HCT116 (cell line): ENCODE results near the gene CAMKMT. TPM values are rescaled to one million over a fixed set of nuclear protein-coding genes. Genes with fewer than 3 reads are reported as not detected.

Source experiments
- ATAC-seq: fragments of 200-7000 bp; cut with Tn5 transposase; 2 replicates; pipeline ENCODE4 v1.9.1; 2020; ENCODE audit warnings: mild to moderate bottlenecking, moderate library complexity
- BruUV-seq: library from RNA; stranded (reverse); fragments of 400-500 nt; replicated peaks from 2 replicates; lab custom pipeline; 2021; lab: Mats Ljungman, UMichigan
- CTCF ChIA-PET: fragments of 300-600 bp; sonication (Branson Sonifier 250); formaldehyde crosslinking; loops from one replicate; lab custom pipeline; 2021; ENCODE audit warnings: antibody characterized with exemption; lab: Charles Lee
- POLR2A ChIA-PET: fragments of 300-600, 350-600 bp; sonication (Branson Sonifier 250); formaldehyde crosslinking; loops from one replicate; lab custom pipeline; 2021; ENCODE audit warnings: antibody characterized with exemption; lab: Charles Lee
- RAD21 ChIA-PET, 2 experiments: fragments of 300-600 bp; sonication (Branson Sonifier 250); formaldehyde crosslinking; loops; one replicate each; lab custom pipeline; 2023; ENCODE audit warnings: low total read pairs in 2 of 2; ENCODE audit not compliant: uncharacterized antibody in 2 of 2, unreplicated experiment in 2 of 2, low non-redundant PET in 1 of 2; lab: Charles Lee
- DNase-seq: peaks from one replicate; pipeline ENCODE4 v3.0.0-alpha.2; 2010; ENCODE audit warnings: low read depth, low spot score
- H2AFZ ChIP-seq: fragments of 200-600 bp; shearing (Covaris generic), sonication (generic); 2 replicates; pipeline ENCODE4 v1.6.1; 2017; ENCODE audit warnings: low read depth, mixed run types, mixed read lengths, antibody characterized with exemption, low read length; ENCODE audit not compliant: poor library complexity, severe bottlenecking
- H3K27ac ChIP-seq: 2 replicates; pipeline ENCODE4 v1.5.1; 2012; ENCODE audit warnings: low read depth, low read length
- H3K27me3 ChIP-seq: fragments of 200-600 bp; sonication (generic); 2 replicates; pipeline ENCODE4 v1.6.1; 2016; ENCODE audit warnings: mixed run types, low read length, mixed read lengths; ENCODE audit not compliant: insufficient read depth
- H3K36me3 ChIP-seq, 2 experiments: fragments of 200-500 bp in 1 of 2; fragments of 200-600 bp in 1 of 2; sonication (Bioruptor generic) in 1 of 2; sonication (generic) in 1 of 2; 2 replicates each; pipeline versions ENCODE4 v1.5.1 to v1.6.1; 2014 to 2016; ENCODE audit warnings: low read length in 2 of 2, inconsistent platforms in 1 of 2, mixed read lengths in 1 of 2, mixed run types in 1 of 2; ENCODE audit not compliant: insufficient read depth in 2 of 2, control insufficient read depth in 1 of 2
- H3K4me1 ChIP-seq, 2 experiments: fragments of 200-600 bp in 1 of 2; sonication (generic) in 1 of 2; 2 replicates each; pipeline versions ENCODE4 v1.5.1 to v1.6.1; 2012 to 2017; ENCODE audit warnings: low read length in 2 of 2, inconsistent platforms in 1 of 2, mild to moderate bottlenecking in 1 of 2, mixed read lengths in 1 of 2, mixed run types in 1 of 2, moderate library complexity in 1 of 2; ENCODE audit not compliant: insufficient read depth in 2 of 2, control insufficient read depth in 1 of 2
- H3K4me2 ChIP-seq: fragments of 200-600 bp; sonication (generic); 2 replicates; pipeline ENCODE4 v1.6.1; 2017; ENCODE audit warnings: mixed run types, low read length, mixed read lengths
- H3K4me3 ChIP-seq, 2 experiments: fragments of 200-600 bp in 1 of 2; sonication (generic) in 1 of 2; replicated peaks in 1 of 2; 2 replicates each; pipeline ENCODE4 v1.5.1; 2011 to 2016; ENCODE audit warnings: low read length in 2 of 2, control low read depth in 1 of 2, low read depth in 1 of 2, mild to moderate bottlenecking in 1 of 2, mixed read lengths in 1 of 2, mixed run types in 1 of 2
- H3K79me2 ChIP-seq: fragments of 200-600 bp; sonication (generic); 2 replicates; pipeline ENCODE4 v1.6.1; 2017; ENCODE audit warnings: mild to moderate bottlenecking, mixed run types, low read length, moderate library complexity, mixed read lengths; ENCODE audit not compliant: insufficient read depth
- H3K9ac ChIP-seq: fragments of 200-600 bp; sonication (generic); 2 replicates; pipeline ENCODE4 v1.6.1; 2016; ENCODE audit warnings: low read length, mixed read lengths
- H3K9me2 ChIP-seq: fragments of 200-600 bp; sonication (generic), shearing (Covaris generic); 2 replicates; pipeline ENCODE4 v1.6.1; 2017; ENCODE audit warnings: mixed run types, mild to moderate bottlenecking, moderate library complexity; ENCODE audit not compliant: insufficient read depth
- H3K9me3 ChIP-seq, 2 experiments: fragments of 200-500 bp in 1 of 2; fragments of 200-600 bp in 1 of 2; sonication (Bioruptor generic) in 1 of 2; sonication (generic) in 1 of 2; 2 replicates each; pipeline ENCODE4 v1.6.1; 2014 to 2017; ENCODE audit warnings: low read length in 2 of 2, mixed read lengths in 2 of 2, inconsistent platforms in 1 of 2, low read depth in 1 of 2, mild to moderate bottlenecking in 1 of 2, mixed run types in 1 of 2, moderate library complexity in 1 of 2; ENCODE audit not compliant: control insufficient read depth in 1 of 2, insufficient read depth in 1 of 2
- H4K20me1 ChIP-seq: fragments of 200-600 bp; sonication (generic), shearing (Covaris generic); 2 replicates; pipeline ENCODE4 v1.6.1; 2017; ENCODE audit warnings: mixed run types, mild to moderate bottlenecking, moderate library complexity; ENCODE audit not compliant: insufficient read depth
- CBX3 ChIP-seq: IDR thresholded peaks from 2 replicates; pipeline ENCODE4 v1.6.1; 2012; ENCODE audit warnings: low read depth
- CEBPB ChIP-seq: IDR thresholded peaks from 2 replicates; pipeline ENCODE4 v1.6.1; 2012; ENCODE audit warnings: low read depth
- ELF1 ChIP-seq: IDR thresholded peaks from 2 replicates; pipeline ENCODE4 v1.6.1; 2012; ENCODE audit warnings: low read depth, borderline replicate concordance
- EZH2 ChIP-seq: fragments of 200-600 bp; sonication (generic); IDR thresholded peaks from 2 replicates; pipeline ENCODE4 v1.6.1; 2017; ENCODE audit warnings: antibody characterized with exemption, mixed run types
- EZH2phosphoT487 ChIP-seq: fragments of 200-600 bp; IDR thresholded peaks from 2 replicates; pipeline ENCODE4 v1.6.1; 2018; ENCODE audit warnings: antibody characterized with exemption, borderline replicate concordance
- FOSL1 ChIP-seq: IDR thresholded peaks from 2 replicates; pipeline ENCODE4 v1.6.1; 2012; ENCODE audit warnings: low read depth
- POLR2A ChIP-seq: IDR thresholded peaks from 2 replicates; pipeline ENCODE4 v1.7.0; 2011; ENCODE audit warnings: borderline replicate concordance; ENCODE audit not compliant: insufficient read depth, insufficient read length; ENCODE audit errors: extremely low read depth
- POLR2AphosphoS5 ChIP-seq: IDR thresholded peaks from 2 replicates; pipeline ENCODE4 v1.6.1; 2011; ENCODE audit warnings: mild to moderate bottlenecking, low read depth, low read length, moderate library complexity
- RAD21 ChIP-seq: IDR thresholded peaks from 2 replicates; pipeline ENCODE4 v1.6.1; 2012; ENCODE audit warnings: low read depth, mild to moderate bottlenecking
- SIN3A ChIP-seq: IDR thresholded peaks from 2 replicates; pipeline ENCODE4 v1.6.1; 2012; ENCODE audit warnings: low read depth
- SP1 ChIP-seq: IDR thresholded peaks from 2 replicates; pipeline ENCODE4 v1.6.1; 2012; ENCODE audit warnings: low read depth
- TCF7L2 ChIP-seq: IDR thresholded peaks from 2 replicates; pipeline ENCODE4 v1.7.0; 2011; ENCODE audit warnings: borderline replicate concordance, inconsistent platforms; ENCODE audit not compliant: insufficient read depth, insufficient read length; ENCODE audit errors: extremely low read depth
- intact Hi-C: fragments of 100-400 bp; cut with micrococcal nuclease; formaldehyde crosslinking; loops from 2 replicates; pipeline ENCODE4 v1.10.0; 2022
- total RNA-seq: library from RNA; stranded (reverse); gene quantifications from one replicate; pipeline ENCODE4 v1.2.1, GENCODE V29; 2021; ENCODE audit not compliant: unreplicated experiment
- TF ChIP-seq, protein P1 (sequence below): IDR thresholded peaks from 2 replicates; pipeline ENCODE4 v1.6.1; 2012; ENCODE audit warnings: low read depth
- TF ChIP-seq, protein P2 (sequence below): IDR thresholded peaks from 2 replicates; pipeline ENCODE4 v1.6.1; 2011; ENCODE audit warnings: mild to moderate bottlenecking, low read length, moderate library complexity; ENCODE audit not compliant: insufficient replicate concordance; ENCODE audit errors: extremely low read depth
- TF ChIP-seq, protein P3 (sequence below): IDR thresholded peaks from 2 replicates; pipeline ENCODE4 v1.6.1; 2012
- TF ChIP-seq, protein P4 (sequence below): IDR thresholded peaks from 2 replicates; pipeline ENCODE4 v1.6.1; 2012

The CAMKMT gene
- total RNA-seq, 1 experiment from 2014 or later: 10.6 TPM

DNA sequence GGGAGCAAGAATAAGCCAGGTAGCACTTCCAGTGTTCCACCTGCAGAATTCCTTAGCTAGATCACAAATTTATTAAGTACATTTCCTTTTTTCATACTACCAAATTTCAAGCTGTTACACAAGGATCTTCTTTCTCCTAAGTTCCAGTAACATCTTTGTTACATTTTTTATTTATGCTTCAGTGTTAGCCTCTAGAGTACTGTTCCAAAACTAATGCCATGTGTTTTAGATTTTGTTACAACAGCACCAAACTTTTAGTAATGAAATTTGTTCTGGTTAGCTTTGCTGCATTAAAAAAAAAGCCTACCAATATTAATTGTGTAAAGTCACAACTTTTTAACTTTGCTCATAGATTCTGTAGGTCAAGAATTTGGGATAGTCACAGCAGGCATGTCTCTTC lies 161.1 kb downstream of the CAMKMT start:
- no peak overlapping the region for H3K4me3 ChIP-seq
- H3K9me3 ChIP-seq: peaks cover 0 to 5% of the 10 kb centered on the region in 2 experiments; a peak in 1 of 4 replicates
- no peak overlapping the region for H3K9ac ChIP-seq
- H3K27ac ChIP-seq: no peak overlapping the region
- TF ChIP-seq EZH2phosphoT487 (no peak), TCF7L2 (no peak), SIN3A (no peak), RAD21 (no peak), POLR2A (no peak), FOSL1 (no peak), POLR2AphosphoS5 (no peak), ELF1 (no peak), CBX3 (no peak), EZH2 (no peak), SP1 (no peak), CEBPB (no peak)
- TF ChIP-seq, protein P1, sequence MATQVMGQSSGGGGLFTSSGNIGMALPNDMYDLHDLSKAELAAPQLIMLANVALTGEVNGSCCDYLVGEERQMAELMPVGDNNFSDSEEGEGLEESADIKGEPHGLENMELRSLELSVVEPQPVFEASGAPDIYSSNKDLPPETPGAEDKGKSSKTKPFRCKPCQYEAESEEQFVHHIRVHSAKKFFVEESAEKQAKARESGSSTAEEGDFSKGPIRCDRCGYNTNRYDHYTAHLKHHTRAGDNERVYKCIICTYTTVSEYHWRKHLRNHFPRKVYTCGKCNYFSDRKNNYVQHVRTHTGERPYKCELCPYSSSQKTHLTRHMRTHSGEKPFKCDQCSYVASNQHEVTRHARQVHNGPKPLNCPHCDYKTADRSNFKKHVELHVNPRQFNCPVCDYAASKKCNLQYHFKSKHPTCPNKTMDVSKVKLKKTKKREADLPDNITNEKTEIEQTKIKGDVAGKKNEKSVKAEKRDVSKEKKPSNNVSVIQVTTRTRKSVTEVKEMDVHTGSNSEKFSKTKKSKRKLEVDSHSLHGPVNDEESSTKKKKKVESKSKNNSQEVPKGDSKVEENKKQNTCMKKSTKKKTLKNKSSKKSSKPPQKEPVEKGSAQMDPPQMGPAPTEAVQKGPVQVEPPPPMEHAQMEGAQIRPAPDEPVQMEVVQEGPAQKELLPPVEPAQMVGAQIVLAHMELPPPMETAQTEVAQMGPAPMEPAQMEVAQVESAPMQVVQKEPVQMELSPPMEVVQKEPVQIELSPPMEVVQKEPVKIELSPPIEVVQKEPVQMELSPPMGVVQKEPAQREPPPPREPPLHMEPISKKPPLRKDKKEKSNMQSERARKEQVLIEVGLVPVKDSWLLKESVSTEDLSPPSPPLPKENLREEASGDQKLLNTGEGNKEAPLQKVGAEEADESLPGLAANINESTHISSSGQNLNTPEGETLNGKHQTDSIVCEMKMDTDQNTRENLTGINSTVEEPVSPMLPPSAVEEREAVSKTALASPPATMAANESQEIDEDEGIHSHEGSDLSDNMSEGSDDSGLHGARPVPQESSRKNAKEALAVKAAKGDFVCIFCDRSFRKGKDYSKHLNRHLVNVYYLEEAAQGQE: no peak
- TF ChIP-seq, protein P2, sequence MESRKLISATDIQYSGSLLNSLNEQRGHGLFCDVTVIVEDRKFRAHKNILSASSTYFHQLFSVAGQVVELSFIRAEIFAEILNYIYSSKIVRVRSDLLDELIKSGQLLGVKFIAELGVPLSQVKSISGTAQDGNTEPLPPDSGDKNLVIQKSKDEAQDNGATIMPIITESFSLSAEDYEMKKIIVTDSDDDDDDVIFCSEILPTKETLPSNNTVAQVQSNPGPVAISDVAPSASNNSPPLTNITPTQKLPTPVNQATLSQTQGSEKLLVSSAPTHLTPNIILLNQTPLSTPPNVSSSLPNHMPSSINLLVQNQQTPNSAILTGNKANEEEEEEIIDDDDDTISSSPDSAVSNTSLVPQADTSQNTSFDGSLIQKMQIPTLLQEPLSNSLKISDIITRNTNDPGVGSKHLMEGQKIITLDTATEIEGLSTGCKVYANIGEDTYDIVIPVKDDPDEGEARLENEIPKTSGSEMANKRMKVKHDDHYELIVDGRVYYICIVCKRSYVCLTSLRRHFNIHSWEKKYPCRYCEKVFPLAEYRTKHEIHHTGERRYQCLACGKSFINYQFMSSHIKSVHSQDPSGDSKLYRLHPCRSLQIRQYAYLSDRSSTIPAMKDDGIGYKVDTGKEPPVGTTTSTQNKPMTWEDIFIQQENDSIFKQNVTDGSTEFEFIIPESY: no peak
- TF ChIP-seq, protein P3, sequence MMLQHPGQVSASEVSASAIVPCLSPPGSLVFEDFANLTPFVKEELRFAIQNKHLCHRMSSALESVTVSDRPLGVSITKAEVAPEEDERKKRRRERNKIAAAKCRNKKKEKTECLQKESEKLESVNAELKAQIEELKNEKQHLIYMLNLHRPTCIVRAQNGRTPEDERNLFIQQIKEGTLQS: no peak
- TF ChIP-seq, protein P4, sequence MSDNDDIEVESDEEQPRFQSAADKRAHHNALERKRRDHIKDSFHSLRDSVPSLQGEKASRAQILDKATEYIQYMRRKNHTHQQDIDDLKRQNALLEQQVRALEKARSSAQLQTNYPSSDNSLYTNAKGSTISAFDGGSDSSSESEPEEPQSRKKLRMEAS: no peak
- ChIA-PET POLR2A (no interaction called here), CTCF (interaction anchor here (0.7 kb wide), 1 partner anchor 648 kb away, joined by 3 read pairs; no protein-coding TSS in a partner anchor), RAD21 (no interaction called here)
- no TSS peak for BruUV-seq
- H3K9me2 ChIP-seq: no peaks in the 10 kb centered on the region
- H4K20me1 ChIP-seq: no peaks in the 10 kb centered on the region
- H3K36me3 ChIP-seq: no peaks in the 10 kb centered on the region
- no peaks in the 10 kb centered on the region for H3K4me1 ChIP-seq
- intact Hi-C loops: no loop called here
- no peak overlapping the region for H3K4me2 ChIP-seq
- no peak overlapping the region for H2AFZ ChIP-seq
- no peaks in the 10 kb centered on the region for H3K79me2 ChIP-seq
- no peaks in the 10 kb centered on the region for H3K27me3 ChIP-seq
- no peak for DNase-seq
- no peak for ATAC-seq
